ENCODE results near the gene USP34.

Gene USP34

GRCh38 chr2:61368687-61369665 lies 101.9 kb downstream of the USP34 start:
- DNase-seq (ENCODE audit: low read depth in 3 of 3) = no peak

DNA sequence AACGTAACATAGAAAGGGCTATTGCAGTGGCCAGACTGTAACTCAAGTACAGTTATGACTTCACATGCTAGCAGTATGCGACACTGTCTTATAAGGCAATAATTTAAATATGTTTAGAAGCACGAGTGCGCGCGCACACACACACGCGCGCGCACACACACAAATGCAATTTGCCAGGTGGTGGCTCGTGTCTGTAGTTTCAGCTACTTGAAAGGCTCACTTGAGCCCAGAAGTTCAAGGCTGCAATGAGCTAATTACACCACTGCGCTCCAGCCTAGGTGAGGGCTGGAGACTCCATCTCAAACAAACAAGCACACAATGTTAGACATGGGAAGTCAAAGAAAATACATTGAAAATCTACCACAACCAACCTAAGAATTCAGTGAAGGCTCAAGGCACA lies 103.7 kb downstream of the USP34 start:
- no peak for DNase-seq (ENCODE audit: low read depth in 3 of 3)

DNA sequence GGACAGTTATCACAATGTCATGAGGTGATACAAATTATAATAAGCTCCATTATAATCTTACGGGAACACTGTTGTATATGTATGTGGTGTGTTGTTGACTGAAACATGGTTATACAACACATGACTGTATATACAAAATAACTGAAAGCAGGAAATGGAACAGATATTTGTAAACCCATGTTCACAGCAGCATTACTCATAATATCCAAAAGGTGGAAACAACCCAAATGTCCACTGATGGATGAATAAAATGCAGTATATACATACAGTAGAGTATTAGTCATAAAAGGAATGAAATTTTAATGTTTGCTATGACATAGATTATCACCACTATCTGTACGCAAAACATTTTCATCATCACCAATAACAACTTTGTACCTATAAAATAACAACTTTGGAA lies 107.3 kb downstream of the USP34 start:
- no peak for DNase-seq (ENCODE audit: low read depth in 3 of 3)

DNA sequence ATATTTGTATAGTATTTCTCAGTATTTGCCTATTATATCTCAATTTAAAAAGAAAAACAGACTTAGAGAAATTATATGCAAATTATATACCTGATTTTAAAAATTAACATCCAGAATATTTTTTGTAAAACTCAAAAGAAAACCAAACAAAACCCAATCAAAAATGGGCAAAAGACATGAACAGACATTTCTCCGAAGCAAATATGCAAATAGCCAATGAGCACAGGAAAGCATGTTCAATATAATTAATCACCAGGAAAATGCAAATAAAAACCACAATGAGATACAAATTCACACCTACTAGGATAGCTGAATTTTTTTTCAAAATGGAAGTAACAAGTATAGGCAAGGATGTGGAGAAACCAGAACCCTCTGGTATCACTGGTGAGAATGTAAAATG lies 108.0 kb downstream of the USP34 start:
- no peak for DNase-seq (ENCODE audit: low read depth in 3 of 3)

GRCh38 chr2:61361068-61361467 lies 109.8 kb downstream of the USP34 start:
- DNase-seq (ENCODE audit: low read depth in 3 of 3) = no peak

- no peak for DNase-seq (ENCODE audit: low read depth in 3 of 3)
Observed at GRCh38 chr2:61359058-61359457, 111.8 kb downstream of the USP34 start.

DNA sequence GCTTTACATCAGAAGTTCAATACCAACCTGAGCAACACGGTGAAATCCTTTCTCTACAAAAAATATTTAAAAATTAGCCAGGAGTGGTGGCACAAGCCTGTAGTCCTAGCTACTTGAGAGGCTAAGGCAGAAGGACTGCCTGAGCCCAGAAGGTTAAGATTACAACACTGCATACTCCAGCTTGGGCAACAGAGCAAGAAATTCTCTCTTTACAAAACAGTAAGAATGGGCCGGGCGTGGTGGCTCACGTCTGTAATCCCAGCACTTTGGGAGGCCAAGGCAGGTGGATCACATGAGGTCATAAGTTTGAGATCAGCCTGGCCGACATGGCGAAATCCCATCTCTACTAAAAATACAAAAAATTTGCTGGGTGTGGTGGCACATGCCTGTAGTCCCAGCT lies 113.2 kb downstream of the USP34 start:
- DNase-seq (ENCODE audit: low read depth in 3 of 3) = no peak

DNA sequence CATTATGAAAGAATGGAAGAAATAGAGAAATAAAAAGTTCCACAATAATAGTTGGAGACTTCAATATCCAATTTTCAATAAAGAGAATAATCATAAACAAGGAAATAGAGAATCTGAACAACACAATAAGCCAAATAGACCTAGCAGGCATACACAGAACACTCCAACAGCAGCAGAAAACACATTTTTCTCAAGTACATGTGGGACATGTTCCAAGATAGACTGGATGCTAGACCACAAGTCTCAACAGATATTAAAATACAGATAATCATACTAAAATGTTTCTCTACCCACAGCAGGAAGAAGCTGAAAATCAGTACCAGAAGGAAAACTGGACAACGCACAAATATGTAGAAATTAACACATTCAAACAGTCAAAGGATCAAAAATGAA lies 113.9 kb downstream of the USP34 start:
- DNase-seq (ENCODE audit: low read depth in 3 of 3) = no peak

DNA sequence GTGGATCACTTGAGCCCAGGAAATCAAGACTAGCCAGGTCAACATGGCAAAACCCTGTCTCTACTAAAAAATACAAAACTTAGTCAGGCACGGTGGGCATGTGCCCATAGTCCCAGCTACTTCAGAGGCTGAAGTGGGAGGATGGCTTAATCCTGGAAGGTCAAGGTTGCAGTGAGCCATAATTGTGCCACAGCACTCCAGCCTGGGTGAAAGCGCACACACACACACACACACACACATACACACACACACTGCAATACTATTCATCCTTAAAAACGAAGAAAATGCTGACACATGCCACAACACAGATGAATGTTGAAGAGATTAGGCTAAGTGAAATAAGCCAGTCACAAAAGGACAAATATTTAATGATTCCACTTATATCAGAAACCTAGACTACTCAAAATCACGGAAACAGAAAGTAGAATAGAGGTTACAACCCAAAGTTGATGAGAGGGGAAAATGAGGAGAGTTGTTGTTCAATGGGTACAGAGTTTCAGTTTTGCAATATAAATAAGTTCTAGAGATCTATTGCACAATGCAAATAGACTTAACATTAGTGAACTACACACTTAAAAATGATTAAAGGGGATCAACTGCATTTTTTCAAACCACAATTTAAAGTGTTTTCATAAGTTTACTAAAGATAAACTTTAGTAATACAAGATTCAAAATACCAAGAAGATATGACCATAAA lies 114.5 kb downstream of the USP34 start:
- DNase-seq (ENCODE audit: low read depth in 3 of 3) = no peak

DNA sequence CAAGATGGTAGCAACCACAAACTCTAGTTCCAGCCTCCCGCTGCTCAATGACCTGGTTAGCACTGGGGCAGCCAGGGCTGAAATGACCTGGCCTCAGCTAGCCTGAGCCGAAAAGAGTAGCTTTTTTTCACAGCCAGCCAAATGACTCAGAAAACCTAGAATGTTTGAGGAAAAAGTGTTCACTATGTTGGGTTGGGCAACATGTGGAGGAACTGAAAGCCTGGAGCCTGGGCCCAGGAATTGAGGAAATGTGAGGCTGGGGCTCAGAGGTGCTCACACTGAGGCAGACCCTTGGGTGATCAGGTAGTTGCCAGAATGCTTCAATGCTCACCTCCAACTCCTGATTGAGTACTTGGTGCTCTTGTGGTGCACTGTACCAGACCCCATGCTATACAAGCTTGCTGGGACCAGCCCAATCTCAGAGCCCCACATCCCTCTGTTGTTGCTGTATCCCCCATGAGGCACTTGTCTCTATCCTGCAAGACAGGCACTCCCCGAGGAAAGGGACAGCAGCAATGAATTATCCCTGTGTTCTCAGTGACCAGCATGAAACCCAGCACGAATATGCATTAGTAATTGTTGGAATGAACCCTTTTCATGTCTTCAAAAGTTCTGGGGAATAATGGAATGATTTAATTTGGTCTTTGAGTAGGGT lies 116.2 kb downstream of the USP34 start:
- DNase-seq (ENCODE audit: low read depth in 3 of 3) = no peak

GRCh38 chr2:61353909-61354308 lies 117.0 kb downstream of the USP34 start:
- DNase-seq (ENCODE audit: low read depth in 3 of 3) = no peak

- no peak for DNase-seq (ENCODE audit: low read depth in 3 of 3)
Observed at GRCh38 chr2:61350777-61351176, 120.1 kb downstream of the USP34 start.

DNA sequence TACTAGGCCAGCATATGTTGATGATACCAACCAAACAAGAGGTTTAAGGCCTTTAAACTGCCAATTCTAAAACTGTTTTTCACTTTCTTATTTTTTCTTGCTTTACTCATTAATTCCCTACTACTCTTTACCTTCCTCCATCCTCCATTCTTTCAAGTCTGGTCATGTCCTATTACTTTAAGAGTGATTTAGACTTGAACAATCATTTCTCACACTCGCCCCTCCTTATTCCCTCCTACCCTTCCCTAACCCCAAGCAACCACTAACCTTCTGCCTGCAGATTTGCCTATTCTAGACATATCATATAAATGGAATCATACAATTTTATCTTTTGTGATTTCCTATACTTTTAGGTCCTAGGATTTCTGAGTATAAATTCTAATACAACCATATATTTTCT lies 127.7 kb downstream of the USP34 start:
- DNase-seq (ENCODE audit: low read depth in 3 of 3) = no peak

DNA sequence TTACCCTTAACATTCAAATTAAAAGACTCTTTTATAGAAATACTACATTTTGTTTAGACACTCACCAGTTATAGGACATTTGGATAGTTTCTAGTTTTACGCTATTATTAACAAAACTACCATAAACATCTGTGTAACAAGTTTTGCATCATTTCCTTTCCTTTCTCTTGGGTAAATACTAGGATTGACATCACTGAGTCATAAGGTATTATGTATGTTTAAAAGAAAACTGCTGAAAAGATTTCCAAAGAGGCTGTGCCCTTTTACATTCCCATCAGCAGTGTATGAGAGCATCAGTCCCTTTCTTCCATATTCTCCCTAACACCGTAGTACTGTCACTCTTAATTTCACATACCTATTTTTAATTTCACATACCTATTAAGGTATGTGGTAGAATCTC lies 130.6 kb downstream of the USP34 start:
- no peak for DNase-seq (ENCODE audit: low read depth in 3 of 3)

GRCh38 chr2:61338447-61338846 lies 132.4 kb downstream of the USP34 start:
- no peak for DNase-seq (ENCODE audit: low read depth in 3 of 3)

DNA sequence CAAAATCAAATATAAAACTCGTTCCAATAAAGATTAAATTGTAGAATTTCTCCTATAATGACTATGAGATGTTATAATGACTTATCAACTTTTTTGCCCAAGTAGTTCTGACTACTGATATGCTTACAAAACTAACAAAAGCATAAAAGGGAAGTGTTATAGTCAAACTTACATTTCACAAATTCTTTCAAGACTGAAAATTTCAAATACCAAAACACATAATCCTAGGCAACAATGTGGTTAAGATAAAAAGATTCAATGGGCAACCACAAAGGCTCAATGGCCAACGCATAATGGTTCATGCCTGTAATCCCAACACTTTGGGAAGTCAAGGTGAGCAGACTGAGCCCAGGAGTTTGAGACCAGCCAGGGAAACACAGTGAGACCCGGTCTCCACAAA lies 135.7 kb downstream of the USP34 start:
- no peak for DNase-seq (ENCODE audit: low read depth in 3 of 3)

- no peak for DNase-seq (ENCODE audit: low read depth in 3 of 3)
Observed at GRCh38 chr2:61334466-61334865, 136.4 kb downstream of the USP34 start.

DNA sequence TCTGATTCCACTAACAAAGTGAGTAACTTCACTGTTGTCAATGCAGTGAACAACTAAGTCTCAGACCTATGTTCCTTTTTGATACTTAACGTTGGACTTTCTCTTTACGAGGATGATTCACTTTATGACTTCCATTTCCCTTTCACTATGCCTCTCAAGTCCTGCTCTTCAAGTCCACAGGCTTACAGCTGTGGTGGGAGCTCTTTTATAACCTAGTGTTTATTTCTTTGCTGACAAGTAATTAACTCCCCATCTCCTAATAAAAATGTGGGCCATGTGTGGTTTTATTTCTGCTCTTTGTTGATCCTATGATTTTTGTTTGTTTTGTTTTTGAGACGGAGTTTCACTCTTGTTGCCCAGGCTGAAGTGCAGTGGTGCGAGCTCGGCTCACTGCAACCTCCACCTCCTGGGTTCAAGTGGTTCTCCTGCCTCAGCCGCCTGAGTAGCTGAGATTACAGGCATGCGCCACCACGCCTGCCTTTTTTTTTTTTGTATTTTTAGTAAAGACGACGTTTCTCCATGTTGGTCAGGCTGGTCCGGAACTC lies 142.1 kb downstream of the USP34 start:
- DNase-seq (ENCODE audit: low read depth in 3 of 3) = no peak

GRCh38 chr2:61327173-61327572 lies 143.7 kb downstream of the USP34 start:
- DNase-seq (ENCODE audit: low read depth in 3 of 3) = no peak

DNA sequence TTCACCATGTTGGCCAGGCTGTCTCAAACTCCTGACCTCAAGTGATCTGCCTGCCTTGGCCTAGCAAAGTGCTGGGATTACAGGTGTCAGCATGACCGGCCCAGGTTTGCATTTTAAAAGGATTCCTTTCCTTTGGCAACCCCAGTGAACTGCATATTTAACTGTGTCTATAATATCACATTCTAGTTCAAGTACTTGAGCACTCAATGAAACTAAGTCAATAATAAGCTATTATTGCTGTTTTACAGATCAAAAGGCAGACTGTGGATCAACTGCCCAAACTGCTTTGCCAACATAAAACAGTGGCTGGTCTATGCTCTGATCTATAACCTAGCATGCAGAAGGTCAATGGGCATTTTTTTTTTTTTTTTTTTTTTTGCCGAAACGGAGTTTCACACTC lies 144.5 kb downstream of the USP34 start:
- DNase-seq (ENCODE audit: low read depth in 3 of 3) = no peak

DNA sequence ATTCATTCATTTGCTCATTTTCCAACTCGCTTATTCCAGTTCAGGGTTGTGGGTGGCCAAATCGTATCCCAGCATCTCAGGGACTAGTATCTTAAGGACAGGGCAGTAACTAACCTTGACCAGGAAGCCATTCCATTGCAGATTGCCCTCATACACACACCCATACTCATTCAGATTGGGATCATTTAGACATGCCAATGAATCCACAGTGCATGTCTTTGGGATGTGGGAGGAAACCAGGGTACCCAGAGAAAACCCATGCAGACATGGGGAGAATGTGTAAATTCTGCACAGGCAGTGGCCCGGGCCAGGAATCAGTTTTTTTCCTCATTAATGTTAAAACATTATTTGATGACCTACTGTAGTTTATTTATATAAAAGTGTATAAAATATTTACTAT lies 150.7 kb downstream of the USP34 start:
- DNase-seq (ENCODE audit: low read depth in 3 of 3) = no peak

- no peak for DNase-seq (ENCODE audit: low read depth in 3 of 3)
Observed at GRCh38 chr2:61318553-61318952, 152.3 kb downstream of the USP34 start.
